ENCODE data around the gene TSPAN5.

The TSPAN5 gene

GRCh38 chr4:98583265-98583664 is 75.1 kb downstream of the TSPAN5 start:
- H3K27me3 ChIP-seq (ENCODE audit: control insufficient read depth, insufficient read depth, low read length): no peaks in the 10 kb centered on the region

DNA sequence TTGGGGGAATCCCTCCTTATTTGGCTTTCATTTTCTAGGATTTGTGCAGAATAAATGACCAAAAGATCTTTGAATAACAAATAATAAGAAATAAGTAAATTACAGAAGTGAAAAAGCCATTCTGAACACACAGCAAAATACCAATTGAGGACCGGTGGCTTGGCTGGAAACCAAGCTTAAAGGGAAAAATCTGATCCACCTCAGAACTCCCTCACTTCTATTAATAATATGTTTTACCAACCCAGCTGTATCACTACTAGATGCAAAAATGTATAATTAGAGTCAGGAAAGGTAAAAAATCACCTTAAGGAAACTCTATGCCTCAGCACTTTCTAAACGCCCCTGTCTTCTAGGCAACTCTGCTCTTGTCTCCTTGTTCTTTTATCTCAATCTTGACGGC is 77.3 kb downstream of the TSPAN5 start:
- H3K27me3 ChIP-seq (ENCODE audit: control insufficient read depth, insufficient read depth, low read length): no peaks in the 10 kb centered on the region
- peaks cover 3% of the 10 kb centered on the region; the same call in 1 of the 2 replicates for H3K4me1 ChIP-seq (ENCODE audit: control insufficient read depth, insufficient read depth, low read length)
- no peaks in the 10 kb centered on the region for H3K36me3 ChIP-seq (ENCODE audit: control insufficient read depth, insufficient read depth, low read length)
- H3K9ac ChIP-seq (ENCODE audit: low read length): no peak overlapping the region
- H3K27ac ChIP-seq (ENCODE audit: low read depth, low read length): no peak overlapping the region
- no peaks in the 10 kb centered on the region for H3K9me3 ChIP-seq (ENCODE audit: control insufficient read depth, insufficient read depth, low read depth, low read length)
- H3K4me3 ChIP-seq (ENCODE audit: low read depth, low read length): no peak overlapping the region

More at GRCh38 chr4:98583265-98583664, 75.1 kb downstream of the TSPAN5 start:
- no peaks in the 10 kb centered on the region for H3K9me3 ChIP-seq (ENCODE audit: control insufficient read depth, insufficient read depth, low read depth, low read length)
- H3K27ac ChIP-seq (ENCODE audit: low read depth, low read length): no peak overlapping the region
- H3K4me3 ChIP-seq (ENCODE audit: low read depth, low read length): no peak overlapping the region
- H3K9ac ChIP-seq (ENCODE audit: low read length): no peak overlapping the region
- no peaks in the 10 kb centered on the region for H3K36me3 ChIP-seq (ENCODE audit: control insufficient read depth, insufficient read depth, low read length)
- H3K4me1 ChIP-seq (ENCODE audit: control insufficient read depth, insufficient read depth, low read length): peaks cover 10% of the 10 kb centered on the region; the same call in 1 of the 2 replicates

- Histone ChIP-seq H3K36me3 (ENCODE audit: control insufficient read depth, insufficient read depth, low read length) (no peaks in the 10 kb centered on the region), H3K9me3 (ENCODE audit: control insufficient read depth, insufficient read depth, low read depth, low read length) (no peaks in the 10 kb centered on the region), H3K27me3 (ENCODE audit: control insufficient read depth, insufficient read depth, low read length) (no peaks in the 10 kb centered on the region), H3K4me3 (ENCODE audit: low read depth, low read length) (no peak overlapping the region), H3K27ac (ENCODE audit: low read depth, low read length) (no peak overlapping the region), H3K4me1 (ENCODE audit: control insufficient read depth, insufficient read depth, low read length) (0 out of 2 replicates have a peak, but pooled peaks cover 5% of the 10 kb centered on the region), H3K9ac (ENCODE audit: low read length) (no peak overlapping the region)
Measured at GRCh38 chr4:98577956-98578355, 80.5 kb downstream of the TSPAN5 start.

DNA sequence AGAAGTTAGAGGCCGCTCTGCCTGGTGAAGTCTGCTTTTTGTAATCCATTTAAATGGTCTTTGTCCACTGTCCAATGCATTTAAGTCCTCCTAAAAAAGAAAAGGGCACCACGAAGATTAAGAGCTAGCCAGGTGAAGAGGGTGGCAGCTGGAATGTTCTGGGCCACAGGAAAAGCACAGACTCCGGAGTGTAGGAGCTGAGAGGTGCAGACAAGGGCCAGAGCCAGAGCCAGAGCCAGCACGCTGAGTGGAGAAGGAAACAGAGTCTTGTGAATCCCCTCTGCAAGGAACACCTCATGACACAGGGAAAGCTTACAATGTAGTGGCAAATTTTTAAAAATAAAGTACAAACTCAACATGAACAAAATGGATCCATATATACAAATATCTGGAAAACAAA is 83.6 kb downstream of the TSPAN5 start:
- H3K9me3 ChIP-seq (ENCODE audit: control insufficient read depth, insufficient read depth, low read depth, low read length): no peaks in the 10 kb centered on the region
- H3K9ac ChIP-seq (ENCODE audit: low read length): no peak overlapping the region

DNA sequence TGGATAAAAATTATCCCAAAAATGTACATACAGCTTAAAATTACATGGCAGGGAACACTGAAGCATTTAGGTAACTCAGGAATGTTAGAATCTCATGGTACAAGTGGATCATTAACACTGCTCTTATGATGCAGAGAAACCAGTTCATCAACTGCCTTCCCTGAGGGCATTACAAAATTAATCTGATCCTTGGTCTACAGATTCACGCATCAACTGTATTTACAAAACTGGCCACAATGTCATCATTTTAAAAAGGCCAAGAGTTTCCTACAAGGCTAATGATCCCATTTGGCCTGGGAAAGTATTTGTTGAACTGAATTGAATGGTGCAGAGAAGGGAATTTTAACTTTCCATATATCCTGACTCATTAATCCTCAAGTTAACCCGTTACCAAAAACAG is 84.6 kb downstream of the TSPAN5 start:
- Histone ChIP-seq H3K27me3 (ENCODE audit: control insufficient read depth, insufficient read depth, low read length) (no peaks in the 10 kb centered on the region), H3K4me1 (ENCODE audit: control insufficient read depth, insufficient read depth, low read length) (0 out of 2 replicates have a peak, but pooled peaks cover 5% of the 10 kb centered on the region), H3K9ac (ENCODE audit: low read length) (no peak overlapping the region), H3K27ac (ENCODE audit: low read depth, low read length) (no peak overlapping the region), H3K36me3 (ENCODE audit: control insufficient read depth, insufficient read depth, low read length) (no peaks in the 10 kb centered on the region), H3K4me3 (ENCODE audit: low read depth, low read length) (no peak overlapping the region), H3K9me3 (ENCODE audit: control insufficient read depth, insufficient read depth, low read depth, low read length) (no peaks in the 10 kb centered on the region)

More for the DNA sequence above, 83.6 kb downstream of the TSPAN5 start:
- Histone ChIP-seq H3K36me3 (ENCODE audit: control insufficient read depth, insufficient read depth, low read length) (no peaks in the 10 kb centered on the region), H3K27ac (ENCODE audit: low read depth, low read length) (no peak overlapping the region), H3K27me3 (ENCODE audit: control insufficient read depth, insufficient read depth, low read length) (no peaks in the 10 kb centered on the region), H3K4me1 (ENCODE audit: control insufficient read depth, insufficient read depth, low read length) (0 out of 2 replicates have a peak, but pooled peaks cover 5% of the 10 kb centered on the region), H3K4me3 (ENCODE audit: low read depth, low read length) (no peak overlapping the region)

DNA sequence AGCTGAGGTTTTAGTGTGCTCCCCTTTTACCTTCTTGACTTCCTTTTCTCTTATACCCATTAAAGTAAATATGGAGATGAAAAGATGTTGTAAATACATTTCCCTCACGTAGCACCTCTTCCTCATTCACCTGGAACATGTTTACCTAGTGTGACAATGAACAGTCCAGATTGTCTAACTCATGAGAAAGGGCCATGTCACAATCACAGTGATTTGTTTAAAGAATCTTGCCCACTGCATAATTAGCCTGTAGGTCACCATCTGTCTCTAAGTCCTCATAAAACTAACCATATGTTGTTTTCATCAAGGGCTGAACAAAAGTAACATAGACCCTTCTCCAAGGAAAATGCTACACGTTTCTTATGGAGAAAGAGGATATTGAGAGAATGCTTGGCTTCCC is 85.7 kb downstream of the TSPAN5 start:
- H3K36me3 ChIP-seq (ENCODE audit: control insufficient read depth, insufficient read depth, low read length): no peaks in the 10 kb centered on the region
- H3K27ac ChIP-seq (ENCODE audit: low read depth, low read length): no peak overlapping the region
- 0 out of 2 replicates have a peak, but pooled peaks cover 5% of the 10 kb centered on the region for H3K4me1 ChIP-seq (ENCODE audit: control insufficient read depth, insufficient read depth, low read length)
- H3K4me3 ChIP-seq (ENCODE audit: low read depth, low read length): no peak overlapping the region
- no peak overlapping the region for H3K9ac ChIP-seq (ENCODE audit: low read length)
- no peaks in the 10 kb centered on the region for H3K9me3 ChIP-seq (ENCODE audit: control insufficient read depth, insufficient read depth, low read depth, low read length)
- H3K27me3 ChIP-seq (ENCODE audit: control insufficient read depth, insufficient read depth, low read length): no peaks in the 10 kb centered on the region

- Histone ChIP-seq H3K27me3 (ENCODE audit: control insufficient read depth, insufficient read depth, low read length) (no peaks in the 10 kb centered on the region), H3K27ac (ENCODE audit: low read depth, low read length) (no peak overlapping the region), H3K9ac (ENCODE audit: low read length) (no peak overlapping the region), H3K4me3 (ENCODE audit: low read depth, low read length) (no peak overlapping the region), H3K4me1 (ENCODE audit: control insufficient read depth, insufficient read depth, low read length) (peaks cover 12% of the 10 kb centered on the region), H3K9me3 (ENCODE audit: control insufficient read depth, insufficient read depth, low read depth, low read length) (no peaks in the 10 kb centered on the region), H3K36me3 (ENCODE audit: control insufficient read depth, insufficient read depth, low read length) (no peaks in the 10 kb centered on the region)
Measured at GRCh38 chr4:98571161-98571786, 87.1 kb downstream of the TSPAN5 start.

DNA sequence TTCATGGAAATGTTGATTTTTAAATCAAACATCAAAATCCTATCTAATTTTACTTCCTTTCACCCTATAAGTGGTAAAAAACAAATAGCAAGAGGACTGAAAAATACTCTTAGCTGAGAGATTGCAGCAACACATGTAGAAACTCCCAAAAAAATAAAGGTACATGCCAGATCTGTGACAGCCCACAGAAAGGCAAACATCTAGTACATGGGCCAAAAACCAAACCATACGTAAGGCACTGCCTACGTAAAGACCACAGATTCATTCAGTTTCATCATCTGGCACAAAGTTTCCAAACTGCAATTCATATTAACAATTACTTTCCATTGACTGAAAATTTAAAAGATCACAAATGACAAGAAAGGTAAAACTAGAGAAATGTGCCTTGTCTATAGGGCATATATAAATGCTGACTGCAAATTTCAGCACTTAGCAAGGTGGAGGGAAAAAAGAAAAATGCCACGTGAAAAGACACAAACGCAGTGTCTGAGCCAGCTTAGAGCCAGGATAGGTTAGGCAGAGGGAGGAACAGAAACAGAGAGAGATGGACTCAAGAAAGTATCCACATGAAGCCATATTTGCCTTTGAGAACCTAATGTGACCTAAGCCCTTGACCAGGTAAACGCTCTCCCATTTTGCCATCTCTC is 88.1 kb downstream of the TSPAN5 start:
- no peak overlapping the region for H3K9ac ChIP-seq (ENCODE audit: low read length)
- no peak overlapping the region for H3K27ac ChIP-seq (ENCODE audit: low read depth, low read length)
- peaks cover 20% of the 10 kb centered on the region for H3K4me1 ChIP-seq (ENCODE audit: control insufficient read depth, insufficient read depth, low read length)
- H3K4me3 ChIP-seq (ENCODE audit: low read depth, low read length): no peak overlapping the region
- no peaks in the 10 kb centered on the region for H3K27me3 ChIP-seq (ENCODE audit: control insufficient read depth, insufficient read depth, low read length)
- no peaks in the 10 kb centered on the region for H3K36me3 ChIP-seq (ENCODE audit: control insufficient read depth, insufficient read depth, low read length)
- no peaks in the 10 kb centered on the region for H3K9me3 ChIP-seq (ENCODE audit: control insufficient read depth, insufficient read depth, low read depth, low read length)

DNA sequence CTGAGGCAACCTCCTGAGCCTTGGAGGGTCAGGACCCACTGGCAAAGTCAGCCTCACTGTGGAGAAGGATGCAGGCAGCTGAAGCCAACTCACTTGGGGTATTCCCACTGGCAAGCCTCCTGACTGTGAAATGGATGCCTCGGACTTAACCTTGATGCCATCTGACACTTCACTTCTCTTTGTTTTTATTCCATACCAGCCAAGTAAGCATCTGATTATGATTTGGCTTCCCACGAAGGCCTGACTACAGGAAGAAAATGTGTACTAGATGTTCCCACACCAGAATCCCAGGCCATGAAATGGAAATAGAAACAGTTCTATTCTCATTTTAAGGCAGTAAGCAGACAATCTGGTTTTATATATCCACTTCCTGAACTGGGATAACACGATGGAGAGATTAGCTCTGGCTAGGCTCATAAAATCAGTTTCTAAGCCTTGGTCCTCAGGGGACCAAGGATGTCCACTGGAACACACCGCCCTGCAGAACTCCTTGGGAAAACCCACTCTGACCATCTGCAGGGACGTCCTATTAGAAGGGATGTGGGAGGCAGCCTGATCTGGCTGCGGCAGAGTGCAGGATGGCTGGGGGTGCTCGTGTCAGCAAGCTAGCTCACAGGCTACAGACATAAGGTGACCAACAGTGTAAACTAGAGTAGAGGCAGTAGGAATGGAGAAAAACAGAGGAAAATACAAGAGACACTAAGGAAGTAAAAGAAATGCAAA is 89.3 kb downstream of the TSPAN5 start:
- no peaks in the 10 kb centered on the region for H3K9me3 ChIP-seq (ENCODE audit: control insufficient read depth, insufficient read depth, low read depth, low read length)
- H3K27ac ChIP-seq (ENCODE audit: low read depth, low read length): no peak overlapping the region
- peaks cover 15% of the 10 kb centered on the region for H3K4me1 ChIP-seq (ENCODE audit: control insufficient read depth, insufficient read depth, low read length)
- H3K4me3 ChIP-seq (ENCODE audit: low read depth, low read length): no peak overlapping the region
- no peaks in the 10 kb centered on the region for H3K36me3 ChIP-seq (ENCODE audit: control insufficient read depth, insufficient read depth, low read length)
- H3K27me3 ChIP-seq (ENCODE audit: control insufficient read depth, insufficient read depth, low read length): no peaks in the 10 kb centered on the region
- H3K9ac ChIP-seq (ENCODE audit: low read length): no peak overlapping the region

DNA sequence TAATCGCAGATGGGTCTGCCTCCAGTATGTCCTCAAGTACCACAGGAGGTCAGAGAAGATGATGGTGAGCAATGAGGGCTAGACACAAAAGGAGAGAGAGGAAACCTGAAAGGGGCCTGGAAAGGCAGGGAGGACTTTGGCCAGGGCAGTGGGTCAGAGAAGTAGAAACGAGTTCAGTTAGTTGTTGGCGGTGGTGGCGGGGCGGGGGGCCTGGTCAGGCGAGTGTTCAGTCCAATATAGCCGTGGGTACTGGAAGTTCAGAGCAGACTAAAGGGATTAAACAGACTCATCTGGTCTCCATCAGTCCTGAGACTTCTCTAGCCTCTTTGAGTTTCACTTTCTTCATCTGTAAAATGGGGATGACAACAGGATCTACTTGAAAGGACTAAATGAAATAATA is 90.8 kb downstream of the TSPAN5 start:
- no peaks in the 10 kb centered on the region for H3K36me3 ChIP-seq (ENCODE audit: control insufficient read depth, insufficient read depth, low read length)
- H3K27me3 ChIP-seq (ENCODE audit: control insufficient read depth, insufficient read depth, low read length): no peaks in the 10 kb centered on the region
- peaks cover 15% of the 10 kb centered on the region for H3K4me1 ChIP-seq (ENCODE audit: control insufficient read depth, insufficient read depth, low read length)
- H3K9me3 ChIP-seq (ENCODE audit: control insufficient read depth, insufficient read depth, low read depth, low read length): no peaks in the 10 kb centered on the region
- H3K27ac ChIP-seq (ENCODE audit: low read depth, low read length): no peak overlapping the region
- no peak overlapping the region for H3K4me3 ChIP-seq (ENCODE audit: low read depth, low read length)
- no peak overlapping the region for H3K9ac ChIP-seq (ENCODE audit: low read length)
